OCI-LY1 (cell line): Measurements from ENCODE around the gene FAM13A.

Source experiments
- H2AFZ ChIP-seq: fragments of 200-600 bp; sonication (generic), shearing (Covaris generic); 2 replicates; pipeline ENCODE4 v1.6.0; 2014; ENCODE audit warnings: antibody characterized with exemption, mild to moderate bottlenecking, low read length
- H3F3A ChIP-seq: fragments of 200-600 bp; sonication (generic), shearing (Covaris generic); 2 replicates; pipeline ENCODE4 v1.6.0; 2014; ENCODE audit warnings: mild to moderate bottlenecking, antibody characterized with exemption, low read length, moderate library complexity; ENCODE audit not compliant: insufficient read depth
- H3K27ac ChIP-seq: fragments of 200-600 bp; sonication (generic); 2 replicates; pipeline ENCODE4 v1.5.1; 2014; ENCODE audit warnings: low read length, mixed run types, mild to moderate bottlenecking, low read depth; ENCODE audit not compliant: poor library complexity, severe bottlenecking
- H3K27me3 ChIP-seq: fragments of 200-600 bp; sonication (generic); 2 replicates; pipeline ENCODE4 v1.6.0; 2014; ENCODE audit warnings: antibody characterized with exemption, mild to moderate bottlenecking, low read length, moderate library complexity; ENCODE audit not compliant: insufficient read depth
- H3K36me3 ChIP-seq: fragments of 200-600 bp; sonication (generic); 2 replicates; pipeline ENCODE4 v1.6.1; 2014; ENCODE audit warnings: mild to moderate bottlenecking, antibody characterized with exemption, low read length, moderate library complexity, mixed read lengths; ENCODE audit not compliant: insufficient read depth
- H3K4me1 ChIP-seq: fragments of 200-600 bp; sonication (generic); 2 replicates; pipeline ENCODE4 v1.5.1; 2014; ENCODE audit warnings: mild to moderate bottlenecking, low read length, moderate library complexity; ENCODE audit not compliant: insufficient read depth, severe bottlenecking
- H3K4me2 ChIP-seq: fragments of 200-600 bp; sonication (generic), shearing (Covaris generic); 2 replicates; pipeline ENCODE4 v1.6.1; 2014; ENCODE audit warnings: low read length
- H3K4me3 ChIP-seq: fragments of 200-600 bp; sonication (generic); 2 replicates; pipeline ENCODE4 v1.5.1; 2014; ENCODE audit warnings: low read length, low read depth, mild to moderate bottlenecking, mixed read lengths; ENCODE audit not compliant: poor library complexity, severe bottlenecking
- H3K79me2 ChIP-seq: fragments of 200-600 bp; shearing (Covaris generic); 2 replicates; pipeline ENCODE4 v1.6.1; 2016; ENCODE audit warnings: mixed run types, low read length, mixed read lengths; ENCODE audit not compliant: insufficient read depth
- H3K9ac ChIP-seq: fragments of 200-600 bp; sonication (generic), shearing (Covaris generic); 2 replicates; pipeline ENCODE4 v1.6.1; 2014; ENCODE audit warnings: mild to moderate bottlenecking, low read length, mixed read lengths
- H3K9me2 ChIP-seq: fragments of 200-600 bp; sonication (generic), shearing (Covaris generic); 2 replicates; pipeline ENCODE4 v1.6.1; 2014; ENCODE audit warnings: low read depth, mild to moderate bottlenecking, low read length, mixed read lengths
- H3K9me3 ChIP-seq: fragments of 200-600 bp; shearing (Covaris generic); 2 replicates; pipeline ENCODE4 v1.6.1; 2014; ENCODE audit warnings: low read length, mixed read lengths
- H4K20me1 ChIP-seq: fragments of 200-600 bp; sonication (generic), shearing (Covaris generic); 2 replicates; pipeline ENCODE4 v1.6.0; 2016; ENCODE audit warnings: mild to moderate bottlenecking, low read length; ENCODE audit not compliant: insufficient read depth
- EZH2 ChIP-seq: fragments of 200-600 bp; sonication (generic), shearing (Covaris generic); IDR thresholded peaks from 2 replicates; pipeline ENCODE4 v1.8.0; 2017; ENCODE audit warnings: borderline replicate concordance, mixed run types, mild to moderate bottlenecking, antibody characterized with exemption, low read length, moderate library complexity, mixed read lengths
- TF ChIP-seq, protein P1 (sequence below): fragments of 200-600 bp; sonication (generic), shearing (Covaris generic); IDR thresholded peaks from 2 replicates; pipeline ENCODE4 v1.5.1; 2017; ENCODE audit warnings: mild to moderate bottlenecking, antibody characterized with exemption, low read length, moderate library complexity, mixed read lengths

The FAM13A gene

DNA sequence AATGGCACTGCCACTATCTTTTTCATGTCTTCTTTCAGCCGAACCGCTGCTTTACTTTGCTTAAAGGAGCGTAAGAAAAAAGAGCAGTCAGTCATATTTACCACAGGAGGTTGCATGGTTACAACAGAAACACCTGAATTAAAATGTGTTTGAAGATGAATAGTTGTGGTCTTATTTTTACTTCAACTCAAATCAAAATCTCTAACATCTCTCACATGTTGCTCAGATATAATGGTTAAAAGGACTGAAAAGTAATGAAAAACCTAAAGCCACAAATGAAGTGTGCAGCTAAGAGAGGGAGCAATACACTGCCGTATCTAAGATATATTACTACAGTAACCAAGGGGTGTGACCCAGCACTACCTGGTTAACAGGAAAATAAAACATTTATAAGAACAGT, 27.4 kb downstream of the FAM13A start:
- H3K27ac ChIP-seq = no peak overlapping the region
- no peak overlapping the region for H3K4me2 ChIP-seq
- no peaks in the 10 kb centered on the region for H3K36me3 ChIP-seq
- H3K4me3 ChIP-seq = no peak overlapping the region
- H3K79me2 ChIP-seq = no peaks in the 10 kb centered on the region
- no peaks in the 10 kb centered on the region for H3F3A ChIP-seq
- H3K9ac ChIP-seq = no peak overlapping the region
- no peaks in the 10 kb centered on the region for H3K4me1 ChIP-seq
- no peak for TF ChIP-seq EZH2
- TF ChIP-seq, protein P1, sequence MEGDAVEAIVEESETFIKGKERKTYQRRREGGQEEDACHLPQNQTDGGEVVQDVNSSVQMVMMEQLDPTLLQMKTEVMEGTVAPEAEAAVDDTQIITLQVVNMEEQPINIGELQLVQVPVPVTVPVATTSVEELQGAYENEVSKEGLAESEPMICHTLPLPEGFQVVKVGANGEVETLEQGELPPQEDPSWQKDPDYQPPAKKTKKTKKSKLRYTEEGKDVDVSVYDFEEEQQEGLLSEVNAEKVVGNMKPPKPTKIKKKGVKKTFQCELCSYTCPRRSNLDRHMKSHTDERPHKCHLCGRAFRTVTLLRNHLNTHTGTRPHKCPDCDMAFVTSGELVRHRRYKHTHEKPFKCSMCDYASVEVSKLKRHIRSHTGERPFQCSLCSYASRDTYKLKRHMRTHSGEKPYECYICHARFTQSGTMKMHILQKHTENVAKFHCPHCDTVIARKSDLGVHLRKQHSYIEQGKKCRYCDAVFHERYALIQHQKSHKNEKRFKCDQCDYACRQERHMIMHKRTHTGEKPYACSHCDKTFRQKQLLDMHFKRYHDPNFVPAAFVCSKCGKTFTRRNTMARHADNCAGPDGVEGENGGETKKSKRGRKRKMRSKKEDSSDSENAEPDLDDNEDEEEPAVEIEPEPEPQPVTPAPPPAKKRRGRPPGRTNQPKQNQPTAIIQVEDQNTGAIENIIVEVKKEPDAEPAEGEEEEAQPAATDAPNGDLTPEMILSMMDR = no peak
- H3K9me2 ChIP-seq = no peaks in the 10 kb centered on the region
- no peaks in the 10 kb centered on the region for H3K27me3 ChIP-seq
- no peaks in the 10 kb centered on the region for H4K20me1 ChIP-seq
- no peak overlapping the region for H2AFZ ChIP-seq
- no peaks in the 10 kb centered on the region for H3K9me3 ChIP-seq

DNA sequence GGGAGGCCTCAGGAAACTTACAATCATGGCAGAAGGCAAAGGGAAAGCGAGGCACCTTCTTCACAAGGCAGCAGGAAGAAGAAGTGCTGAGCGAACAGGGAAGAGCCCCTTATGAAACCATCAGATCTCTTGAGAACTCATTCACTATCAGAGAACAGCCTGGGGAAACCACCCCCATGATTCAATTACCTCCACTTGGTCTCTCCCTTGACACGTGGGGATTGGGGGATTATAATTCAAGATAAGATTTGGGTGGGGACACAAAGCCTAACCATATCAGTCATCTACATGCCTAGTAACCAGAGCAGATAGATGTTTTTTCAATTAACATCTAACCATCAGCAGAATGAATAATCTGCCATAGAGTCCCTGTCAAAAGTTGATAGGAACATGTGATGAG, 30.4 kb downstream of the FAM13A start:
- H3K27ac ChIP-seq = no peak overlapping the region
- TF ChIP-seq EZH2 = no peak
- TF ChIP-seq, protein P1 = no peak
- no peaks in the 10 kb centered on the region for H4K20me1 ChIP-seq
- no peak overlapping the region for H3K4me2 ChIP-seq
- no peaks in the 10 kb centered on the region for H3K79me2 ChIP-seq
- H3K4me3 ChIP-seq = no peak overlapping the region
- no peaks in the 10 kb centered on the region for H3K27me3 ChIP-seq
- no peaks in the 10 kb centered on the region for H3K4me1 ChIP-seq
- H3F3A ChIP-seq = no peaks in the 10 kb centered on the region
- no peaks in the 10 kb centered on the region for H3K9me2 ChIP-seq
- H3K36me3 ChIP-seq = no peaks in the 10 kb centered on the region
- H3K9me3 ChIP-seq = no peaks in the 10 kb centered on the region
- H2AFZ ChIP-seq = no peak overlapping the region
- H3K9ac ChIP-seq = no peak overlapping the region

DNA sequence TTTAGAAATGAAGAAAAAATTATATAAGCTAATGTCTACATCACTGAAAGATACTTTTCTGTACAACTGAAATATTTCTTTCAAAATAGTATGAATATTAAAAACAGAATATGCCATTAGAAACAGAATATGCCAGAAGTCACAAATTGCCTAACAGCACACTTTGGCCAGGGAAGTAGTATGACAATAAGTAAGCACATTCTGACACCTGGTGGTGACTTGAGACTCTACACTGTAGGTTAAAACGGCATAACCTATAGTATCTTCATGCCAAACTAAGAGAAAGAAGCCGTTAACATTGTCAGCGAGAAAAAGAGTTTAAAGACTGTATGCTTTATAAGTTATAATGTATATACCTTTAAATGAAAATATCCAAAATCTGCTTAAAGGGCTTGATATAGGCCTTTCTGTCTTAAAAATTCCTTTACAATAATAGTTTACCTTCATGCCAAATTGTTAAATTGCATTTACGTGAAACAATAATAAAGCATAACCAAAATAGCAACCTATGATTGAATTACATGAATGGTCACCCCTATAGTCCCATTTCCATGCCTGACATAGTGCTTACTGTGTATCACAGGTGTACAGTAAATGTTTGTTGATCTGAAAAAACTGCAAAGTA, 32.8 kb downstream of the FAM13A start:
- Histone ChIP-seq H3K4me3 (no peak overlapping the region), H4K20me1 (no peaks in the 10 kb centered on the region), H3K9me2 (no peaks in the 10 kb centered on the region), H2AFZ (no peak overlapping the region), H3K4me2 (no peak overlapping the region), H3K27ac (no peak overlapping the region), H3K4me1 (no peaks in the 10 kb centered on the region), H3K79me2 (no peaks in the 10 kb centered on the region), H3K9ac (no peak overlapping the region), H3K27me3 (no peaks in the 10 kb centered on the region), H3K9me3 (no peaks in the 10 kb centered on the region), H3K36me3 (no peaks in the 10 kb centered on the region), H3F3A (no peaks in the 10 kb centered on the region)
- no peak for TF ChIP-seq EZH2
- TF ChIP-seq, protein P1 = peak; percentile 71
